K562 (cell line): ENCODE data around the gene UFL1. TPM values are rescaled to one million over a fixed set of nuclear protein-coding genes. Genes with fewer than 3 reads are reported as not detected.

Experiments
- ATF4 ChIP-seq: fragments of 450-650 bp; formaldehyde crosslinking; IDR thresholded peaks from 2 replicates; pipeline ENCODE4 v1.4.0; 2022; ENCODE audit warnings: mild to moderate bottlenecking, moderate library complexity
- CXXC5 ChIP-seq: fragments of 250-450 bp; sonication (Bioruptor Pico); IDR thresholded peaks from 2 replicates; pipeline ENCODE4 v1.8.0; 2022; ENCODE audit warnings: inconsistent platforms, mild to moderate bottlenecking, moderate library complexity
- DNMT1 ChIP-seq: fragments of 450-650 bp; IDR thresholded peaks from 2 replicates; pipeline ENCODE4 v1.6.1; 2016; ENCODE audit warnings: antibody characterized with exemption, mild to moderate bottlenecking
- E4F1 ChIP-seq: fragments of 250-450 bp; sonication (Bioruptor Pico); IDR thresholded peaks from 2 replicates; pipeline ENCODE4 v1.5.0; 2021; ENCODE audit warnings: mild to moderate bottlenecking, borderline replicate concordance
- HMG20A ChIP-seq: fragments of 450-650 bp; formaldehyde crosslinking; conservative IDR thresholded peaks from 2 replicates; pipeline ENCODE4 v1.4.0; 2020; ENCODE audit warnings: mild to moderate bottlenecking, mixed read lengths
- KLF13 ChIP-seq: fragments of 450-650 bp; IDR thresholded peaks from 2 replicates; pipeline ENCODE4 v1.6.1; 2016; ENCODE audit warnings: missing genetic modification characterization, low read depth, mild to moderate bottlenecking, missing compliant biosample characterization, moderate library complexity, borderline replicate concordance
- NR4A1 ChIP-seq, 2 experiments: fragments of 250-450 bp in 1 of 2; fragments of 450-650 bp in 1 of 2; sonication (Bioruptor Pico) in 1 of 2; IDR thresholded peaks; 2 replicates each; pipeline versions ENCODE4 v1.4.0 to v1.6.1; 2016 to 2020; ENCODE audit warnings: mild to moderate bottlenecking in 2 of 2, missing compliant biosample characterization in 1 of 2, missing genetic modification characterization in 1 of 2, moderate library complexity in 1 of 2
- PCBP1 ChIP-seq: fragments of 200-400 bp; formaldehyde crosslinking; IDR thresholded peaks from 2 replicates; pipeline ENCODE4 v1.6.1; 2018; ENCODE audit warnings: mild to moderate bottlenecking, low read depth, low read length; ENCODE audit not compliant: poor library complexity, severe bottlenecking
- TAF15 ChIP-seq: fragments of 200-400 bp; formaldehyde crosslinking; IDR thresholded peaks from 2 replicates; pipeline ENCODE4 v1.6.1; 2017; ENCODE audit warnings: mild to moderate bottlenecking, low read depth, low read length, moderate library complexity
- TCF7L2 ChIP-seq: fragments of 150-350 bp; IDR thresholded peaks from 2 replicates; pipeline ENCODE4 v1.6.1; 2016; ENCODE audit warnings: low read depth, mild to moderate bottlenecking, low read length, moderate library complexity
- TEAD1 ChIP-seq, 2 experiments: fragments of 450-650 bp in 1 of 2; sonication (generic) in 1 of 2; formaldehyde crosslinking; IDR thresholded peaks; 2 replicates each; pipeline versions ENCODE4 v1.4.0 to v1.8.0; 2020 to 2022; ENCODE audit warnings: mild to moderate bottlenecking in 2 of 2, missing genetic modification reagents in 1 of 2
- TRIM24 ChIP-seq, 2 experiments: fragments of 450-650 bp; IDR thresholded peaks; 2 replicates each; pipeline ENCODE4 v1.6.1; 2016
- ZBTB17 ChIP-seq: fragments of 450-650 bp; formaldehyde crosslinking; IDR thresholded peaks from 2 replicates; pipeline ENCODE4 v1.4.0; 2020; ENCODE audit warnings: mild to moderate bottlenecking
- ZC3H11A ChIP-seq: IDR thresholded peaks from 2 replicates; pipeline ENCODE4 v1.6.1; 2012; ENCODE audit warnings: low read depth, low read length, improper control_type of control experiment
- ZC3H4 ChIP-seq: sonication (generic); formaldehyde crosslinking; IDR thresholded peaks from 2 replicates; pipeline ENCODE4 v1.9.0; 2021; ENCODE audit warnings: missing genetic modification reagents, borderline replicate concordance
- ZNF184 ChIP-seq: sonication (generic); formaldehyde crosslinking; IDR thresholded peaks from 2 replicates; pipeline ENCODE4 v1.5.0; 2020; ENCODE audit warnings: missing genetic modification reagents
- ZNF217 ChIP-seq: sonication (generic); formaldehyde crosslinking; IDR thresholded peaks from 2 replicates; pipeline ENCODE4 v1.8.0; 2022; ENCODE audit warnings: mild to moderate bottlenecking, missing genetic modification reagents
- ZNF444 ChIP-seq: fragments of 250-450 bp; sonication (Bioruptor Pico); IDR thresholded peaks from 2 replicates; pipeline ENCODE4 v1.4.0; 2020; ENCODE audit warnings: mild to moderate bottlenecking, moderate library complexity
- ZNF507 ChIP-seq: conservative IDR thresholded peaks from 2 replicates; pipeline ENCODE4 v1.6.1; 2017; ENCODE audit warnings: missing genetic modification characterization, missing compliant biosample characterization
- ZNF551 ChIP-seq: fragments of 250-450 bp; sonication (Bioruptor Pico); IDR thresholded peaks from 2 replicates; pipeline ENCODE4 v1.5.0; 2021; ENCODE audit warnings: mild to moderate bottlenecking, moderate library complexity
- ZNF668 ChIP-seq: fragments of 250-450 bp; sonication (Bioruptor Pico); IDR thresholded peaks from 2 replicates; pipeline ENCODE4 v1.8.0; 2022; ENCODE audit warnings: mild to moderate bottlenecking, inconsistent platforms
- ZNF76 ChIP-seq: fragments of 250-450 bp; sonication (Bioruptor Pico); IDR thresholded peaks from 2 replicates; pipeline ENCODE4 v1.4.0; 2020; ENCODE audit warnings: mild to moderate bottlenecking, moderate library complexity, borderline replicate concordance
- polyA plus RNA-seq, 8 experiments: library from polyadenylated mRNA; depleted of rRNA in 4 of 8; stranded (reverse) in 5 of 8; unstranded in 3 of 8; fragments of >200 nt; fragmentation: Nextera tagmentation in 2 of 8; fragmentation: Illumina TruSeq in 1 of 8; extraction: Ambion mirVana in 2 of 8; extraction: Trizol in 1 of 8; gene quantifications; 2 replicates each; pipeline versions ENCODE4 v1.2.1 to v1.2.3, GENCODE V29; 2011 to 2014; ENCODE audit warnings: inconsistent platforms in 1 of 8, missing spikeins in 1 of 8
- total RNA-seq, 7 experiments: library from RNA; depleted of rRNA in 6 of 7; stranded (reverse); fragments of >200 nt in 6 of 7; fragmentation: Illumina TruSeq in 2 of 7; extraction: Trizol in 2 of 7; gene quantifications; 2 replicates each; pipeline versions ENCODE4 v1.2.1 to v1.2.3, GENCODE V29; 2011 to 2021; ENCODE audit warnings: low replicate concordance in 1 of 7
- TF ChIP-seq, protein P1 (sequence below), 2 experiments: fragments of 200-800 bp in 1 of 2; sonication (Bioruptor generic) in 1 of 2; sonication (generic) in 1 of 2; formaldehyde crosslinking in 1 of 2; IDR thresholded peaks in 1 of 2; conservative IDR thresholded peaks in 1 of 2; 2 replicates each; pipeline versions ENCODE4 v1.5.0 to v1.6.1; 2016 to 2020; ENCODE audit warnings: missing compliant biosample characterization in 1 of 2, missing genetic modification characterization in 1 of 2, missing genetic modification reagents in 1 of 2

Gene UFL1
- total and polyA plus RNA-seq, 9 of the 15 experiments (the other 6 are each of a cell fraction or from before 2014, with no cell fraction given), result 10.9 to 23.1 (median 18.3) TPM

DNA sequence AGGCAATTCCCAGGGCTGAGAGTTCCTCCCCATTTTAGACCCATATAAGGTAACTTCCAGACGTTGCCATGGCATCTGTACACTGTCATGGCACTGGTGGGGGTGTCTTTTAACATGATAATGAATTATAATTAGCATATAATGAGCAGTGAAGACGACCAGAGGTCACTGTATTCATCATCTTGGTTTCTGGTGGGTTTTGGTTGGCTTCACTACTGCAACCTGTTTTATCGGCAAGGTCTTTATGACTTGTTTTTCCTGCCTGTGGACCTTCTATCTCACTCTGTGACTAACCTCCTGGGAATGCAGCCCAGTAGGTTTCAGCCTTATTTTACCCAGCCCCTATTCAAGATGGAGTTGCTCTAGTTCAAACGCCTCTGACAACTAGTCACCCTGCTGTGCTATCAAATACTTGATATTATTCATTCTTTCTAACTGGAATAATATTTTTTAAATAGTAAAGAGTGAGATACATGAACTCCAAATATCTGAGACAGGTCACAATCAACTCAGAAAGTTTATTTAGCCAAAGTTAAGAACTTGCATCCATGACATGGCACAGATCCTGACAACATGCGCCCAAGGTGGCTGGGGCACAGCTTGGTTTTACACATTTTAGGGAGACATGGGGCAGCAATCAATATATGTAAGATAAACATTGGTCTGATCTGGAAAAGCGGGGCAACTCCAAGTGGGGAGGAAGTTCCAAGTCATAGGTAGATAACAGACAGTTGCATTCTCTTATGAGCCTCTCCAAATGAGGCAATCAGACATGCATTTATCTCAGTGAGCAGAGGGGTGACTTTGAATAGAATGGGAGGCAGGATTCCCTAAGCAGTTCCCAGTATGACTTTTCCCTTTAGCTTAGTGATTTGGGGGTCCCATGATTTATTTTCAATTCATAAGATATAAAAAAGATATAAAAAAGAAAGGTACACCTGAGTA lies 1.2 kb upstream of the UFL1 start (continued):
- TF ChIP-seq PCBP1 (no peak), ZC3H11A (no peak), ZC3H4 (CRISPR knock-in tag) (no peak), KLF13 (tag) (0 out of 2 replicates have a peak, but pooled peaks have one; percentile 48), HMG20A (no peak), ZNF76 (no peak), CXXC5 (CRISPR knock-in tag) (peak; percentile 51), TAF15 (no peak), TRIM24 (IDR thresholded peaks at IDR 0.05) (no peak), ZNF507 (tag) (no peak), ZNF551 (CRISPR knock-in tag) (no peak), ZNF184 (CRISPR knock-in tag) (no peak), ZNF668 (CRISPR knock-in tag) (peak; percentile 70; the same call in 1 of the 2 replicates), NR4A1 (CRISPR knock-in tag; IDR thresholded peaks at IDR 0.05) (no peak), NR4A1 (tag; IDR thresholded peaks at IDR 0.05) (peak; percentile 93), E4F1 (CRISPR knock-in tag) (no peak), ZBTB17 (CRISPR knock-in tag) (peak; percentile 86), TEAD1 (CRISPR knock-in tag; IDR thresholded peaks at IDR 0.05) (0 out of 4 replicates have a peak, but pooled peaks of 1 of the 2 experiments have one; percentile 51), ATF4 (peak; percentile 70), DNMT1 (no peak), ZNF217 (CRISPR knock-in tag) (no peak), ZNF444 (CRISPR knock-in tag) (0 out of 2 replicates have a peak, but pooled peaks have one; percentile 71), TCF7L2 (no peak)
- TF ChIP-seq, protein P1, sequence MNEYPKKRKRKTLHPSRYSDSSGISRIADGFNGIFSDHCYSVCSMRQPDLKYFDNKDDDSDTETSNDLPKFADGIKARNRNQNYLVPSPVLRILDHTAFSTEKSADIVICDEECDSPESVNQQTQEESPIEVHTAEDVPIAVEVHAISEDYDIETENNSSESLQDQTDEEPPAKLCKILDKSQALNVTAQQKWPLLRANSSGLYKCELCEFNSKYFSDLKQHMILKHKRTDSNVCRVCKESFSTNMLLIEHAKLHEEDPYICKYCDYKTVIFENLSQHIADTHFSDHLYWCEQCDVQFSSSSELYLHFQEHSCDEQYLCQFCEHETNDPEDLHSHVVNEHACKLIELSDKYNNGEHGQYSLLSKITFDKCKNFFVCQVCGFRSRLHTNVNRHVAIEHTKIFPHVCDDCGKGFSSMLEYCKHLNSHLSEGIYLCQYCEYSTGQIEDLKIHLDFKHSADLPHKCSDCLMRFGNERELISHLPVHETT (CRISPR knock-in tag; conservative IDR thresholded peaks at IDR 0.05 in 1 of 2, IDR thresholded peaks at IDR 0.05 in 1 of 2), result peak in 1 of 2 experiments; percentile 87; a peak in 1 of 4 replicates
